HG02763 (cell line): Measurements from ENCODE around the gene SMAD7.
A peak's percentile ranks its signal among the peaks of the same experiment; 100 is the strongest.

ENCODE experiments used
- ATAC-seq: cut with Tn5 transposase; IDR thresholded peaks from one replicate; pipeline ENCODE4 v1.9.1; 2021; ENCODE audit warnings: mild to moderate bottlenecking, moderate library complexity; ENCODE audit not compliant: unreplicated experiment

SMAD7 gene

DNA sequence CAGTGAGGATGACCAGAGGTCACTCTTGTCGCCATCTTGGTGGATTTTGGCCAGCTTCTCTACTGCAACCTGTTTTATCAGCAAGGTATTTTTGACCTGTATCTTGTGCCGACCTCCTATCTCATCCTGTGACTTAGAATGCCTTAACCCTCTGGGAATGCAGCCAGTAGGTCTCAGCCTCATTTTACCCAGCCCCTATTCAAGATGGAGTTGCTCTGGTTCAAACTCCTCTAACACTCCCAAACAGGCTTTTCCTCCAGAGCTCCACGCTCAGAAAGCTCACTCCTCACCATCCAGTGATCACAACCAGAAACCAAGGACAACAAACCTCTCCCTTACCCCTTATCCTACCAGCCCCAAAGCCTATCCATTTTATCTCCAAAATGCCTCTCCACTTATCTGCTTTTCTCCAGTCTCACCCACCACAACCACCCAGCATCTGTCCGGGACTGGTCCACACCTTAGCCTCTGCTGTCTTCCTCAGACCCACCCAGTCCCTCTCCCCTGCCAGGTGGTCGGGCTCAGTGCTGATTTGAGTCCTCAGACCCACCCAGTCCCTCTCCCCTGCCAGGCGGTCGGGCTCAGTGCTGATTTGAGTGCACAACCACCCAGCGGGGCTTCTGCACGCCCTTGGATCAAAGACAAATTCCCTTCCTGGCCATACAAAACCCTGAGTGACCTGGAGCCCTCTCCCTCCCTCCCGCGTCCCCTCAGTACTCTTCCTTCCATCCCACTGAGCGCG lies 11.7 kb upstream of the SMAD7 start:
- ATAC-seq = no peak

- ATAC-seq = no peak
Measured at GRCh38 chr18:48961547-48961946, 10.8 kb upstream of the SMAD7 start.

- no peak for ATAC-seq
Measured at GRCh38 chr18:48959921-48960920, 9.5 kb upstream of the SMAD7 start.

DNA sequence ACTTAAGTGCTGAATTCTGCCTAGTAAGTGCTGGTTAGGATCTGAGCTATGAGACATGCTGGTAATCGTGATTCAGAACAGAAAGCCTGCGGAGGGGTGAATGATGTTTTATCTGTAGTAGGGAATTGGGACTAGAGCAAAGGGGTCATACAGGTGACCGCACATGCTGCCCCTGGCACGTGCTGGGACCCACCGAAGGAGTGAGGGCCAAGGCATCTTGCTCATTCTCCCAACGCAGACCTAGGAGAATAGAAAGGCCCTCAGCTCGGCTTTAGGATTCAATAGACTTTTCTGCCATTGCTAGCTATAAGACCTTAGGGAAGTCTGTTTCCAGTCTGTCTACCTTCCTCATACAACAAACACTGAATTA lies 8.8 kb upstream of the SMAD7 start:
- ATAC-seq = no peak

DNA sequence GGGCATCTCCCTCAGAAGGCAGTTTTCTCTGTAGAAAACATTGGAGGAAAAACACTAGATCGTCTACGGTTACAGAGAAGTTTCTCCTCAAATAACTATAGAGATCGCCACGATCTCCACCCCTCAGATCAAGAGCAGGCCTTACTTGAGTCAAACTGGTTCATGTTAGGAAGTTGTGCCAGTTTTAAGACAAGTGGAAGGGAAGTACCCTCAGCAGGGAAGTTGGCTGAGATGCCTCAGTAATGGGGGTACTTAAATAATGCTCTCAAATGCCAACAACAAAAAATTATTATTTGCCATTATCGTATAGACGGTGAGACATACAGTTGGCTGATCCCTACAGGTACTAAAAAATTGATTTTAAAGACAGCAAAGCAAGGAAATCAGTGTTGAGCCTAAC lies 8.2 kb upstream of the SMAD7 start:
- no peak for ATAC-seq

- no peak for ATAC-seq
Measured at GRCh38 chr18:48957616-48958015, 6.9 kb upstream of the SMAD7 start.

GRCh38 chr18:48957136-48957535 lies 6.4 kb upstream of the SMAD7 start:
- ATAC-seq = no peak

- ATAC-seq = no peak
Measured at GRCh38 chr18:48956356-48956755, 5.6 kb upstream of the SMAD7 start.

- no peak for ATAC-seq
Measured at GRCh38 chr18:48955830-48956261, 5.1 kb upstream of the SMAD7 start.

DNA sequence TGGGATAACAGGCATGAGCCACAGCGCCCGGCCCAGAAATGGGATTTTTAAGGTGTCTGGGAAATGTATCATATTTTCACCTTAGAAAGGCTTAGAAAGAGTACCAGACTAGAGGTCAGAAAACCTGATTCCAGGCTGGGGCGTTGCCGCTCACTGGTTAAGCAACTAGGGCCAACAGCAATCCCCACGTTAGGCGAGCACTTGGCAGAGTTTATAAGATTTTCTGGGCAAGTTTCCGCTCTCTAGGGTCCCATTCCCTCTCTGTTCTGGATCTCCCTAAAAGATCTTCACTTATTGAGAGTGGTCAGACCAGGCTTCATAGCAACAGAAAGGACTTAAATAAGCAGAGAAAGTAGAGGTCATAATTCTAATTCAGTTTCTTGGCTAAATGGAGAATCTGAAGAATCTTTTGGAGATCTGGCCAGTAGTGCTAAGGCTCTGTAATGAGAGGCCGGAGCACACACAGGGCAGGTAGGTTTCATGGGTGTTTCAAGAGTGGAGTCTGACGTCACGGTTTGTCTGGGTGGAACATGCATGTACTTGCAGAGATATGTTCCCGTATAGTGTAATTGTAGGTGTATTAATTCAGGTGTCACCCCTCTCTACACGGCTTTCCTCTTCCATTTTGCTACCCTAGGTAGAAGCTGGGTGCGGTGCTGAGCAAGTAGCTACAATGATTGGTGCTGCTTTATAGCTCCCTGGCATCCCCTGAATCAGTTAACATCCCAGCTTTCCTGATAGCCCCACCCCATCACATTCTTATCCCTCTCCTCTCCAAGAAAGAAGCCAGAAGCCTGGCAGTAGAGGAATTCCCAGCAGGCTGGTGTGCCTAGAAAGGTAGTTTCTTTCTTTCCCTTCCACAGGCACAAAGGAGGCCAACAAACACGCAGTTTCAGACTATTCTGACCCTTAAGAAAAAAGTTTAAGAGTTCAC lies 4.4 kb upstream of the SMAD7 start:
- no peak for ATAC-seq

DNA sequence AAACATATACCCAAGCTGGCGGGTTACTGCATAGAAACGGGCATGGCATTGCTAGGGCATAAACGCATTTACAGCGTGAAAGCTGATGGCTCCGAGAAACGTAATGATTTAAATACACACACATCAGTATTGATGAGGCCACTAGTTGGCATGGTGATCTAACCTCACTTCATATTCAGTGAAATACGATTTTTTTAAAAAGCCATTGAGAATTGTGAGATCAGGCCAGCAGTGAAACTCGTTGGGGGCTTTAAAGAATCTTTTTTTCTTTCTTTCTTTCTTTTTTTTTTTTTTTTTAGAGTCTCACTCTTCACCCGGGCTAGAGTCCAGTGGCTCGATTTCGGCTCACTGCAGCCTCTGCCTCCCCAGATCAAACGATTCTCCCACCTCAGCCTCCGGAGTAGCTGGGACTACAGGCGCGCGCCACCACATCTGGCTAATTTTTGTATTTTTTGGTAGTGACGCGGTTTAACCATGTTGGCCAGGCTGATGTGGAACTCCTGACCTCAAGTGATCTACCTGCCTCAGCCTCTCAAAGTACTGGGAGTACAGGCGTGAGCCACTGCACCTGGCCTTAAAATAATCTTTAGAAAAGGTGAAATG lies 2.4 kb upstream of the SMAD7 start:
- no peak for ATAC-seq

DNA sequence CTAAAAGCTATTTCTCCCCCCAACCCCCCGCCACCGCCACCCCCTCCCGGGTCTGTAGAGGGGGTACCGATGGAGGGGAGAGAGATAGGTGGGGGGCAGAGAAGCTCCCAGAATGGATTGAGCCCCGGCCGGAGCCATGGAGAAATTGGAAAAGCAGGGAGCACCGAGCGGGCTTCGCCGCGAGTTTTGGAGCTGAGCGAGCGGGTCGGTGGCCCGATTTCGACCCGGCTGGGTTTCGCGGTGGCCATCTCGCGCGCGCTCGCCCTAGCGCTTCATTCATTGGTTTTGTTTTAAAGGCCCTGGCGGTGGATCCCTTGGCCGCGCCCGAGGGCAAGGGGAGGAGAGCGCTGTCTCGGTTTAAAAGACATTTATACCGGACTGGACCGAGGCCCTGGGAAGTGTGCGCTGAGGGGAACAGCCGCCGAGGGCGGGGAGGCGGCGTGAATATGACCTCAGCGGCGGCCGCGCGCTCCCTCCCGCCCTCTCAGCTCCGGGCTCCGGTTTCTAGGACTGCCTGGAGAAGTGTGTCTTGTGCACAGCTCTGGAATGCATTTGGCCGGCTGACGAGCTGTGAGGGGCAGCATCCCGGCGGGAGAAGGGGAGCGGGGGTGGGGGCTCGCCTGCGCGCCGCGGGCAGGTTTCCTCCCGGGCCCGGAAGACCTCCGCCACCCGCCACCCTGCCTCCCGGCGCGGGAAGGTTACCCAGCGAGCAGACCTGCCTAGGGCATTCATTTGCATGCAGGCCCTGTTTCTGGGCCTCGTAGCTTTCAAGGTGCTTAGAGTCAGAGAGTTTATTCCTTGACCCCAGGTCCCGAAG lies 1.7 kb upstream of the SMAD7 start:
- ATAC-seq = peak; percentile 30

GRCh38 chr18:48951448-48952286 lies 902 bp upstream of the SMAD7 start:
- peak; percentile 34 for ATAC-seq

GRCh38 chr18:48949606-48950535 lies 894 bp downstream of the SMAD7 start:
- ATAC-seq = no peak

DNA sequence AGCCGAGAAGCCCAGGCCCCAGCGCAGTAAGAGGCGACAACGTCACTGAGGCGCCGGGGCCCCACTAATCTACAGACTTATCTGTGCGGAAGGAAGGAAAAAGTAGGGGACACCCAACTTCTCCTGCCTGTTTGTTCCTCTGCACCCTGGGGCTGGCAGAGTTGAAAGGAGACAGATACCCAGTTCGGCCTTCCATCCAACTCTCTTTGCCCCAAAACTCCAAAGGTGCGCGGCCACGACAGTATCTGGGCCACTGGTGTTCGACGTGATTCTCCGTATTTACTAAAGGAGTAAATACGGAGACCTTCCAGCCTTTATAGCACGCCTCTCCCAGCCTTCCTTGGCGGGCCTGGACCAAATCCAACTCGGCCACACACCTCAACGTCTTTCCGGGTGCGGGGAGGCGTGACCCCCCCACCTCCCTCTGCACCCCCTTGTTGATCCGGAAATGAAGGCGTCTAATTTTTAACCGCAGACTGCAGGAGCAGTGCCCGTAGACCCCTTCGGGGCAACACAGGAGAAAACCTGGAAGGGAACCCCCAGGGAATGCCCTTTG lies 1.6 kb downstream of the SMAD7 start:
- ATAC-seq = no peak

GRCh38 chr18:48948112-48949049 lies 2.4 kb downstream of the SMAD7 start:
- ATAC-seq = no peak
